SK-N-DZ (cell line): ENCODE results near the gene PACSIN2.

ENCODE experiments used
- DNase-seq: peaks from one replicate; pipeline ENCODE4 v3.0.0-alpha.2; 2015; ENCODE audit warnings: low spot score

PACSIN2 gene

DNA sequence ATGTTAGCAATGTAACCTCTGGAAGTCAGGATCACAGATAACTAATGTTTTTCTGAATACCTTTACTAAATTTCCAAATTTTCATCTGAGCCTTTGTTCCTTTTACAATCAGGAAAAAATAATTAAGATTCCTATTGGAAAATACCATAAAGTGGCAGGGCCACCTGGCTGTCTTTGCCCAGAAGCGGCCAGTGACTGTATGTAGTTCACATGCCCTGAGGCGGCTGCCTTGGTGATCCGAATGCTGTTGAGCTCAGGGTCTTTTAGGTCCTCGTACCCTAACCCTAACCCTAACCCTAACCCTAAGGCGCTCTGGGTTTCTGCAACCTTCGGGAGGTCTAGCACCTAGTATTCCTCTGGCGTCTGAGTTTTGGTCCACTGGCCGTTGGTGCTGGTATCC lies 149.4 kb downstream of the PACSIN2 start:
- no peak for DNase-seq

DNA sequence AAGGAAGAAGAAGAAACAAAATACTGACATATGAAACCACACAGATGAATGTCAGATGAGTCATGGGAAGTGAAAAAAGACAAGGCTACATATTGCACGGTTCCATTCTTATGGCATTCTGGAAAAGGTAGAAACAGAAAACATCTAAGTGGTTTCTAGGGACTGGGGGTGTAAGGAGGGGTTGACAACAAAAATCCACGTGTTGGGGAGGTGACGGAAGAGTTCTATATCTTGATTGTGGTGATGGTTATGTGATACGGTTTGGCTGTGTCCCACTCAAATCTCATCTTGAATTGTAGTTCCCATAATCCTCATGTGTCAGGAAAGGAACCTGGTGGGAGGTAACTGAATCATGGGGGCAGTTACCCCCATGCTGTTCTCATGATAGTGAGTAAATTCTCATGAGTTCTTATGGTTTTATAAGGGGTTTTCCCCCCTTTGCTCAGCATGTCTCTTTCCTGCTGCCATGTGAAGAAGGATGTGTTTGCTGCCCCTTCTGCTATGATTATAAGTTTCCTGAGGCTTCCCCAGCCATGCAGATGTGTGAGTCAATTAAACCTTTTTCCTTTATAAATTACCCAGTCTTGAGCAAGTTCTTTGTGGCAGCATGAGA lies 151.5 kb downstream of the PACSIN2 start:
- DNase-seq, result no peak

- DNase-seq, result no peak
These were observed 152.8 kb downstream of the PACSIN2 start for GRCh38 chr22:42862045-42862734.

DNA sequence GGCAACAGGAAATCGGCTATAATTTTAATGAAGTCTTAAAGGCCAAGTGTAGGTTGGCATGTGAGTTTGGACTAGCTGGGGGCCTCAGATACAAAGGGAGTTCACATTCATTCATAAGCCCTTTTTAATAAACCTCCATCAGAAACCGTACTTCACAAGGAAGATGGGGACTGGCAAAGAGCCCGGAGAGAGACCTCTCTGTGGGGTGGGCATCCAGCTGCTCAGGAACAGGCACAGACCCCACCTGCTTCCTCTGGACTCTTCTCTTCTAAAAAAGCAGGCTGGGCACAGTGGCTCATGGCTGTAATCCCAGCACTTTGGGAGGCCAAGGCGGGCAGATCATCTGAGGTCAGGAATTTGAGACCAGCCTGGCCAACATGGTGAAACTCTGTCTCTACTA lies 154.0 kb downstream of the PACSIN2 start:
- no peak for DNase-seq

DNA sequence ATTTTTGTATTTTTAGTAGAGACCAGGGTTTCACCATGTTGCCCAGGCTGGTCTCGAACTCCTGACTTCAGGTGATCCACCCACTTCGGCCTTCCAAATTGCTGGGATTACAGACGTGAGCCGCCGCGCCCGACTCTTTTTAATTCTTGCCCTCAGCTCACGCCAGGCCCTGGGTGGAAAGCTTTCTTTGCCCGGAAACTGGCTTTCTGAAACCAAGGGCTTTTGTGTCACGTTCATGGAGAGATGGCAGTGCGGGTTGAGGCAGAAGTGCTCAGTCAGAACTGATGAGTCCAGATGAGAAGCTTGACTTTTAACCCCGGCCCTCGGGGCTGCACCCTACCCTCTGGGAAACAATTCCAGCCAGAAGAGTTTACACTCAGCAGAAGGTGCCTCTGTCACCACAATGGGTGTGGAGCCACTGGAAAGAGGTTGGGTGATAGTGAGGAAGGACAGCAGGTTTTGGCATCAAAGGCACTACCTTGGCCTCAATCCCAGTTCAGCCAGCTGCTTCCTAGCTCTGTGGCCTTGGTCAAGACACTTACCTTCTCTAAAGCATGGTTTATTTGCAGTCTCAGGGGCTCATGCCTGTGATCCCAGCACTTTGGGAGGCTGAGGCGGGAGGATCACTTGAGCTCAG lies 157.0 kb downstream of the PACSIN2 start:
- DNase-seq, result no peak

GRCh38 chr22:42856865-42857704 lies 157.9 kb downstream of the PACSIN2 start, which contains the start of gene ARFGAP3:
Gene ARFGAP3, minus strand, starts transcription at chr22:42857273. Its CDS starts 91 bp downstream, at chr22:42857182.
- peak; percentile 90 for DNase-seq

DNA sequence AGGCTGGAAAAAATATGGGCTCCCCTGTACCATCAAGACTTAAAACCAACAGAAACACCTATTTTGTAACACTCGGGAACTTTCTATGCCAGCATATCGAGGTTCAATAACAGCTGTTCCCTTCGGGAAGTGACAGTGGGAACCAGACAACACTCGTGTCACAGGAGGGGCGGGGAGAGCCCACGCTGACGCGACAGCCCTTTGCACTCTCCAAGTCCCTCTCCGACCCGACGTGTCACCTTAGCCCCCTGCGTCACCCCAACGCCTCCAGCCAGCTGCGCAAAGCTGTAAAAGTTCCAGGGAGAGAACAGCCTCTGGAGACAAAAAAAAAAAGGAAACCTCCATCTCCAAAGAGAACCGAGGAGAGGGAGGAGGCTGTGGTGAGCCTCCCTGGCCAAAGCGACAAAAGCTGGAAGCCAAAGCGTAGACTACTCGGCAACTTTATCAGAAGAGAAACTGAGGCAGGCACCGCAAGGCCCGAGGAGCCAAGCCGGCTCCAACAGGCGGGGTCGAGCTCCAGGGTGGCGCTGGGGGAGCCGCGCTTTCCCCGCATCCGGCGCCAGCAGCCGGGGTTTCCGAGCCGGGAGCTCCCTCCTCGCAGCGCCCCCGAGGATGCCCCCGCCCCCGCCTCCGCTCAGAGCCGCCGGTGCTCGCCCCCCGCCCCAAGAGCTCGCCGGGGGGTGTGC lies 158.6 kb downstream of the PACSIN2 start:
- peak; percentile 31 for DNase-seq

- DNase-seq, result no peak
These were observed 159.2 kb downstream of the PACSIN2 start for GRCh38 chr22:42855721-42856120.

DNA sequence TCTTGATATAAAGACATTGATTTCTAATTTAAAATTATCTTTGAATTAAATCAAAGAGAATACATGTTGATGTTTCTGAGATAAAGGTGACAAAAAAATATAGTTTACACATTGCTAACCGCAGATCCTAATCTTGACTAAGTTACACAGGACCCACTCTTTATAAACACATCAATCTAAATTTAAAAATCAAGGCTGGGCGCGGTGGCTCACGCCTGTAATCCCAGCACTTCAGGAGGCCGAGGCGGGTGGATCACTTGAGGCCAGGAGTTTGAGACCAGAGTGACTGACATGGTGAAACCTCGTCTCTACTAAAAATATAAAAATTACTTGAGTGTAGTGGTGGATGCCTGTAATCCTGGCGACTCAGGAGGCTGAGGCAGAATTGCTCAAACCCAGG lies 159.7 kb downstream of the PACSIN2 start:
- DNase-seq, result no peak

DNA sequence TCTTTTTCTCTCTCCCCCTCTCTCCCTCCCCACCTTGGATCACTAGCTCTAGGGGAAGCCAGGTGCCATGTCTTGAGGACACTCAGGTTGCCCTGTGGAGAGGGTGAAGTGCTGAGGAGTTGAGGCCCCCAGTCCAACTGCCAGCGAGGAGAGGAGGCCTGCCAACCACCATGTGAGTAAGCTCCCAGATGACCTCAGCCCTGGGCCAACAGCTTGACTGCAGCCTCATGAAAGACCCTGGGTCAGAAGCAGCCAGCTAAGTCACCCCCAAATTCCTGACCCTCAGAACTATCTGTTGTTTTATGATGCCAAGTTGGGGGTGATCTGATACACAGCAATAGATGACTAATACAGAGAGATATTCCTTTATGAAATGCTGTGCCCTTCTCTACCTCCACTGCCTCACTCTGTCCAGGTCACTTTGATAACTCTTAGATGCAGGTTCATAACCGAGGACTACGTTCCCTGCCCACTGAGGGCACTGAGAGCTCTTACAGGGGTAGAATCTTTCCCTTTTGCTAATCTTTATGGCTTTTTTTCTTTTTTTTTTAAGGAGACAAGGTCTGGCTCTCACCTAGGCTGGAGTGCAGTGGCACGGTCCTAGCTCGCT lies 165.9 kb downstream of the PACSIN2 start:
- no peak for DNase-seq

- DNase-seq, result no peak
These were observed 167.8 kb downstream of the PACSIN2 start for GRCh38 chr22:42847110-42847509.

GRCh38 chr22:42844756-42845155 lies 170.2 kb downstream of the PACSIN2 start:
- DNase-seq, result no peak

GRCh38 chr22:42842658-42843370 lies 172.1 kb downstream of the PACSIN2 start:
- DNase-seq, result no peak

DNA sequence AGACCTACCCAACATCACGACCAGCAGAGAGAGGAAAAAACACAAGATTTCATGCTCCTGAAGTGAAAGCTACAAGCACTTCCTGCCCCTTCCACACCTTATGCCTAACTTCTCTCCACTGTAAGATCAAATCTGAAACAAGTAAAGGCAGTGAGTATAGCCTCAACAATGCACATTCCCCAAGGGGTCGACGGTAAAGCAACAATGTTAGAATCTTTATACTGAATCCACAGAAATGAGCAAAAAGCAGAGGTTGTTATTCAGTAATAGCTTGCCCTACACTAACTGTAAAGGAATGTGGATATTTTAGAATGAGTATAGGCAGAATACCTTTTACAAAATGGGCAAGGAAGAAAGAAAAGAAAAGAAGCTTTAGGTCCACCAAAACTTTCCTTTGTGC lies 173.5 kb downstream of the PACSIN2 start:
- no peak for DNase-seq

GRCh38 chr22:42837556-42837955 lies 177.4 kb downstream of the PACSIN2 start:
- no peak for DNase-seq

- DNase-seq, result no peak
These were observed 178.9 kb downstream of the PACSIN2 start for GRCh38 chr22:42836026-42836425.

DNA sequence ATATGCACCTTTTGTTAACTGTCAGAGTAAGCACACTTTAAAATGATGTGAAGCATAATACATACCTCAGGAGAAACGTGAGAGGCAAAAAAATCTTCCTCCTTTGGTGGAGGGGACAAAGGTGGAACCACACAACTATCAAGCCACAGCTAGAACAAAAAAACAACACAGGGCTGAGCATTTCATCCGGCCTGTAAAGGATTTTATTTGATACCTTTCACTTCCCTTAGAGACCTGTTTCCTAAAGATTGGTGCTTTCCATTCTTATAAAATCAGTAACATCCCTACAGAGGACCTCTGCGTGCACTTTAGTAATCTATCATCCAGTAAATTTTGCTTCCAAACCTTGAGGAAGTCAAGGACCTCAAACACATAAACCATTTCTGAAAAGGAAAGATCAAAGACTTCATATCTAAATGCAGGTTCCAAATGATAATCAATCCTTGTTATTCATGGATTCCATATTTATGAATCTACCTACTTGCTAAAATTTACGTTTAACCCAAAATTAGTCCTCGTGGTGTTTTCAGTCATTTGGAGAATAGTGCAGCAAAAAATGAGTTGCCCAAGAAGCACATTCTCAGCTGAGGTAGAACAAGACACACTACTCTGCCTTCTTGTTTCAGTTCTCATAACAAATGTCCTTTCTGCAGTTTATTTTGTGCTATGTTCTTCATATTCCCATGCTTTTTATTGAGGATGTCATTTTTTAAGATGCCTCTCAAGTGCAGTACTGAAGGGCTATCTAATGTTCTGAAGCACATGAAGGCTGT lies 180.6 kb downstream of the PACSIN2 start:
- DNase-seq, result no peak

DNA sequence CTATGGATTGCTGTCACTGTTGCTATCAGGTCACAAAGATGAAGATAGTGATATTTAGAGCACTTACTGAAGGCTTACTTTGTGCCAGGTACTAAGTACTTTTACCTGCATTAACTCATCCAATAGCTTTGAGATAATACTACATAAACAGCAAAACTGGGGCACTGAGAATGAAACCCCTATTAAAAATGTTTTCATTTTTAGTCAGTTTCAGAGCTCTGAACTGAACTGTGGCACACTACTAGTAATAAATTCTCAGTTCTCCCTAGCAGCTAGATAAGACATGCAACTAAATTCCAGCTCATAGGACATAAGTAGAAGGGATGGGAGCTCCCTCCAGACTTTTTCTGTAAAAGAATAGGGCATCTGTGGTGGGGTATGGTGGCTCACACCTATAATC lies 181.8 kb downstream of the PACSIN2 start:
- no peak for DNase-seq

DNA sequence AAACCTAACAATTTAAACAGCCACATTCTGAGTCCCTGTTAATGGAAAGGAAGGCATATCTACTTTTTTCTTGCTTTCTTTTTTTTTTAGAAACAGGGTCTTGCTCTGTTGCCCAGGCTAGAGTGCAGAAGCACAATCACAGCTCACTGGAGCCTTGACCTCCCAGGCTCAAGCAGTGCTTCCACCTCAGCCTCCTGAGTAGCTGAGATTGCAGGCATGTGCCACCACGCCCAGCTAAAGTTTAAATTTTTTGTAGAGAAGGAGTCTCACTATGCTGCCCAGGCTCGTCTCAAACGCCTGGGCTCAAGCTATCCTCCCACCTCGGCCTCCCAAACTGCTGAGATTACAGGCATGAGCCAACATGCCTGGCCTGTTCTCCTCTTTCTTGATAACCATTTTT lies 183.2 kb downstream of the PACSIN2 start:
- no peak for DNase-seq

DNA sequence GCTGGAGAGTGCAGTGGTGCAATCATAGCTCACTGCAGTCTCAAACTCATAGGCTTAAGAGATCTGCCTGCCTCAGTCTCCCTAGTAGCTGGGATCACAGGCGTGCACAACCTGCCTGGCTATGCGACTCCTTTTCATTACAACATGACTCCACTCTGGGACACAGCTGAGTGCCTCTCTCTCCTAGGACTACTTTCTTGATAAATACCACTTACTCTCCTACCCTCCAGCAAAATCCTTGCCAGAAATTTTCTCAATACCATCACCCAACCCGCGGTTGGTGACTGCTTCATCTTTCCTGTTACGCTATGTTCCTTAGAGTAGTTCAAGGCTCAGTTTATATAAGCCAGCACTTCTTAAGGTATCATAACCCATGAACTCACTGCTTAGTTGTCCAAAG lies 184.8 kb downstream of the PACSIN2 start:
- no peak for DNase-seq
